NCI-H1417 (cell line): ENCODE measurements around the gene SYCN.
A peak's percentile ranks its signal among the peaks of the same experiment; 100 is the strongest.
"Not testable (repeated sequence)": the region's sequence is repeated elsewhere in the genome, so short reads cannot be mapped to it uniquely, and the experiment has no call there.

Experiments used
- DNase-seq, 3 experiments: peaks; one replicate each; lab custom pipeline; 2025; lab: John Stamatoyannopoulos, UW

SYCN gene

GRCh38 chr19:39203372-39204341 lies at the start of gene SYCN:
TSS of gene SYCN (minus strand) at chr19:39204263. CDS start at chr19:39204254, 9 bp downstream.
- DNase-seq, result no peak

GRCh38 chr19:39253374-39254149 lies 49.5 kb upstream of the SYCN start:
- no peak for DNase-seq

- peak in 1 of 3 experiments; percentile 16 for DNase-seq
These were observed 48.4 kb upstream of the SYCN start for GRCh38 chr19:39252458-39252857.

GRCh38 chr19:39251846-39252245 lies 47.8 kb upstream of the SYCN start:
- no peak for DNase-seq

- no peak for DNase-seq
These were observed 47.0 kb upstream of the SYCN start for GRCh38 chr19:39251081-39251480.

GRCh38 chr19:39248806-39249205 lies 44.7 kb upstream of the SYCN start, which contains the start of gene IFNL4:
TSS of gene IFNL4 (minus strand) at chr19:39248856.
- DNase-seq, result no peak

- DNase-seq, result no peak
These were observed 43.9 kb upstream of the SYCN start for GRCh38 chr19:39247701-39248664.

GRCh38 chr19:39246951-39247669 lies 43.0 kb upstream of the SYCN start:
- peak; percentile 5 to 74 (median 58) for DNase-seq

GRCh38 chr19:39245166-39245565 lies 41.1 kb upstream of the SYCN start:
- not testable (repeated sequence) for DNase-seq

- DNase-seq, result not testable (repeated sequence)
These were observed 40.5 kb upstream of the SYCN start, which contains the start of gene IFNL3 for GRCh38 chr19:39244410-39245100. TSS of gene IFNL3 (minus strand) at chr19:39245006. CDS start at chr19:39244967, 39 bp downstream.

- DNase-seq, result not testable (repeated sequence)
These were observed 39.7 kb upstream of the SYCN start for GRCh38 chr19:39243741-39244140.

GRCh38 chr19:39240421-39240820 lies 36.4 kb upstream of the SYCN start:
- DNase-seq, result no peak

- no peak for DNase-seq
These were observed 34.9 kb upstream of the SYCN start for GRCh38 chr19:39238944-39239343.

- DNase-seq, result no peak
These were observed 34.1 kb upstream of the SYCN start for GRCh38 chr19:39238209-39238608.

- DNase-seq, result peak in 2 of 3 experiments; percentile 7 to 26
These were observed 33.4 kb upstream of the SYCN start for GRCh38 chr19:39237200-39238184.

GRCh38 chr19:39236527-39236926 lies 32.5 kb upstream of the SYCN start:
- no peak for DNase-seq

GRCh38 chr19:39232708-39233107 lies 28.6 kb upstream of the SYCN start:
- no peak for DNase-seq

GRCh38 chr19:39230096-39230764 lies 26.2 kb upstream of the SYCN start:
- no peak for DNase-seq
